Ishikawa (cell line): ENCODE results near the gene LRRC47.

Source experiments
- CREB1 ChIP-seq: IDR thresholded peaks from 2 replicates; pipeline ENCODE4 v1.6.1; 2012; ENCODE audit warnings: low read depth
- EGR1 ChIP-seq: IDR thresholded peaks from 2 replicates; pipeline ENCODE4 v1.6.1; 2012
- EP300 ChIP-seq: IDR thresholded peaks from 2 replicates; pipeline ENCODE4 v1.6.1; 2012; ENCODE audit warnings: borderline replicate concordance
- FOXM1 ChIP-seq: IDR thresholded peaks from 2 replicates; pipeline ENCODE4 v1.6.1; 2012; ENCODE audit warnings: low read depth, borderline replicate concordance
- MAX ChIP-seq: IDR thresholded peaks from 2 replicates; pipeline ENCODE4 v1.6.1; 2012
- NFIC ChIP-seq: IDR thresholded peaks from 2 replicates; pipeline ENCODE4 v1.6.1; 2012
- TAF1 ChIP-seq: IDR thresholded peaks from 2 replicates; pipeline ENCODE4 v1.6.1; 2012; ENCODE audit warnings: low read depth, mild to moderate bottlenecking
- TCF12 ChIP-seq: IDR thresholded peaks from 2 replicates; pipeline ENCODE4 v1.6.1; 2012; ENCODE audit warnings: low read depth
- TEAD4 ChIP-seq: IDR thresholded peaks from 2 replicates; pipeline ENCODE4 v1.6.1; 2012
- YY1 ChIP-seq: IDR thresholded peaks from 2 replicates; pipeline ENCODE4 v1.6.1; 2012; ENCODE audit warnings: low read depth
- TF ChIP-seq, protein P1 (sequence below): IDR thresholded peaks from 2 replicates; pipeline ENCODE4 v1.6.1; 2012; ENCODE audit warnings: low read depth, mild to moderate bottlenecking

- TF ChIP-seq CREB1, result no peak
- no peak for TF ChIP-seq TEAD4
- no peak for TF ChIP-seq FOXM1
- TF ChIP-seq TAF1, result no peak
- TF ChIP-seq, protein P1, sequence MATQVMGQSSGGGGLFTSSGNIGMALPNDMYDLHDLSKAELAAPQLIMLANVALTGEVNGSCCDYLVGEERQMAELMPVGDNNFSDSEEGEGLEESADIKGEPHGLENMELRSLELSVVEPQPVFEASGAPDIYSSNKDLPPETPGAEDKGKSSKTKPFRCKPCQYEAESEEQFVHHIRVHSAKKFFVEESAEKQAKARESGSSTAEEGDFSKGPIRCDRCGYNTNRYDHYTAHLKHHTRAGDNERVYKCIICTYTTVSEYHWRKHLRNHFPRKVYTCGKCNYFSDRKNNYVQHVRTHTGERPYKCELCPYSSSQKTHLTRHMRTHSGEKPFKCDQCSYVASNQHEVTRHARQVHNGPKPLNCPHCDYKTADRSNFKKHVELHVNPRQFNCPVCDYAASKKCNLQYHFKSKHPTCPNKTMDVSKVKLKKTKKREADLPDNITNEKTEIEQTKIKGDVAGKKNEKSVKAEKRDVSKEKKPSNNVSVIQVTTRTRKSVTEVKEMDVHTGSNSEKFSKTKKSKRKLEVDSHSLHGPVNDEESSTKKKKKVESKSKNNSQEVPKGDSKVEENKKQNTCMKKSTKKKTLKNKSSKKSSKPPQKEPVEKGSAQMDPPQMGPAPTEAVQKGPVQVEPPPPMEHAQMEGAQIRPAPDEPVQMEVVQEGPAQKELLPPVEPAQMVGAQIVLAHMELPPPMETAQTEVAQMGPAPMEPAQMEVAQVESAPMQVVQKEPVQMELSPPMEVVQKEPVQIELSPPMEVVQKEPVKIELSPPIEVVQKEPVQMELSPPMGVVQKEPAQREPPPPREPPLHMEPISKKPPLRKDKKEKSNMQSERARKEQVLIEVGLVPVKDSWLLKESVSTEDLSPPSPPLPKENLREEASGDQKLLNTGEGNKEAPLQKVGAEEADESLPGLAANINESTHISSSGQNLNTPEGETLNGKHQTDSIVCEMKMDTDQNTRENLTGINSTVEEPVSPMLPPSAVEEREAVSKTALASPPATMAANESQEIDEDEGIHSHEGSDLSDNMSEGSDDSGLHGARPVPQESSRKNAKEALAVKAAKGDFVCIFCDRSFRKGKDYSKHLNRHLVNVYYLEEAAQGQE, result no peak
- no peak for TF ChIP-seq EGR1
- TF ChIP-seq NFIC, result no peak
- no peak for TF ChIP-seq MAX
- TF ChIP-seq TCF12, result no peak
- TF ChIP-seq EP300, result no peak
- TF ChIP-seq YY1, result no peak
These were observed 20.9 kb upstream of the LRRC47 start for GRCh38 chr1:3817138-3817740.
